RCC 7860 (cell line): ENCODE results near the gene IMMP2L.
A peak's percentile ranks its signal among the peaks of the same experiment; 100 is the strongest.

ENCODE experiments used
- DNase-seq: peaks from one replicate; pipeline ENCODE4 v3.0.0-alpha.2; 2015; ENCODE audit warnings: low spot score
- FAIRE-seq: peaks from 2 replicates; lab custom pipeline; 2012; peaks lifted over from hg19 to GRCh38; lab: Jason Lieb, UNC

The IMMP2L gene

DNA sequence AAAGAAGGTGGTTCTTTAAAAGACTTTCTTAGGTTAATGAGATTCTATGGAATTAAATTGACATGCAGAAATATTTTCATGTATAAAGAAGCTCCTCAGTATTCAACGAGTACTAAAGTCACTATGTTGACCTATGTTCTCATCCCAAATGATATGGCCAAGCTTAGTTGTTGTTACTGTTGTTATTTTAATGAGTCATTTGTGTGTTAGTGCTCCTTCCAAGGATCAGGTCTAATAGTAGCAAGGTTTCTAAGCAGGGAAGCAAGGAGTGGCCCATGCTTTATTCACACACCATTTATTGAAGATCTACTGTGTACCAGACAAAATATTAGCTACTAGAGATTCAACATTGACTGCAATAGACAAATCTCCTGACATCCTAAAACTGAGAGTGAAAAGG is 429.5 kb downstream of the IMMP2L start:
- no peak for FAIRE-seq
- DNase-seq = no peak

DNA sequence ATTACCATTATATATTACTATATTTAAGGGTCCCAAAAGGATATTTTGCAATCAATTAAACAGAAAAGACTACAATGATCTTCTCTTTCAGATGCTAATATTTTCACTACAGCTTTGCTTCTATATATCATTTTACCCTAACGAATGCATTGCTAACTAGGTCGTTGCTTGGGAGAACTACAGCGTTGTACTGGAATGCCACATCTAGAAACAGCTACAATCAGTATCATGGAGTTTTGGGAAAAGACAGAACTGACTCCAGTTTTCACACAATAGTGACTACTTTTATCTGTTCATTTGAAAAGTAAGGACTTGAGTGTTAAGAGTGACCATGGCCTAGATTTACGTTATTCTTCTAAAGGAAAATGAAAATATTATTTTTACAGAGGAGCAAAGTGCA is 432.9 kb downstream of the IMMP2L start:
- DNase-seq (no peak), FAIRE-seq (no peak)

DNA sequence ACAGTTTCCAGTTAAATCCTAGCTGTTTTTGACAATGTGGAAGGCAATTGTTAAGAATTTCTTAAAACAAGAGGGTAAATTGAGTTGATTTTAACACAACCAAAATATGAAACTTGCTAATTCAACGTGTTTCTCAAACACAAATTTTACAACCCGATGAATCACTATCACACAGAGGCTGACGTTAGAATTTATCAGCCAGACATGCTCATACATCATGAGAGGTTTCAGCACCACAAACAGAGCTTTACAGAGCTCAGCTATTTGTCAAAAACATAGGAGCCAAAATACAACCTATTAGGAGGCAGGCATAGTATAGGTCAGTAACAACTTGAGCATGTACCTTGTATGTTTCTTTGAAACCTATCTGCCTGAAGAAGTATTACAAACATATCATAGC is 435.3 kb downstream of the IMMP2L start:
- no peak for DNase-seq

DNA sequence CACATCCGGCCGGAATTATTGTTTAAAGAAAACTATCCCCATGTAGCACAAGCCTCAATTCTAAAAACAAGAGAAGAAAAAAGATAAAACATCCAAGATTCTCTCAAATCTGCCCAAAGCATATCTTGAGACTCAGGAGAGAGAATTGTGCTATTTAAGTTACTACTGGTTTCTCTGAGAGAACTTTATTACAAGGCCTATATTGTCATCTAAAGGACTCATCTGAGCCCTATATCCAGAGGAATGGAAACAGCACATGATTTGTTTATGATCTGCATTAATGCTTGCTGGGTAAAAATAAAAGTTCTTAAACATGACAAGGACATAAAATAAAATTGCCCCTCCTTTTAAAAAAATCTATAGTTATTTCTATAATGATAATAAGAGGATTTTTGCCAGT is 446.3 kb downstream of the IMMP2L start:
- DNase-seq = no peak
- FAIRE-seq = no peak

More for the DNA sequence above, 435.3 kb downstream of the IMMP2L start:
- FAIRE-seq = no peak

DNA sequence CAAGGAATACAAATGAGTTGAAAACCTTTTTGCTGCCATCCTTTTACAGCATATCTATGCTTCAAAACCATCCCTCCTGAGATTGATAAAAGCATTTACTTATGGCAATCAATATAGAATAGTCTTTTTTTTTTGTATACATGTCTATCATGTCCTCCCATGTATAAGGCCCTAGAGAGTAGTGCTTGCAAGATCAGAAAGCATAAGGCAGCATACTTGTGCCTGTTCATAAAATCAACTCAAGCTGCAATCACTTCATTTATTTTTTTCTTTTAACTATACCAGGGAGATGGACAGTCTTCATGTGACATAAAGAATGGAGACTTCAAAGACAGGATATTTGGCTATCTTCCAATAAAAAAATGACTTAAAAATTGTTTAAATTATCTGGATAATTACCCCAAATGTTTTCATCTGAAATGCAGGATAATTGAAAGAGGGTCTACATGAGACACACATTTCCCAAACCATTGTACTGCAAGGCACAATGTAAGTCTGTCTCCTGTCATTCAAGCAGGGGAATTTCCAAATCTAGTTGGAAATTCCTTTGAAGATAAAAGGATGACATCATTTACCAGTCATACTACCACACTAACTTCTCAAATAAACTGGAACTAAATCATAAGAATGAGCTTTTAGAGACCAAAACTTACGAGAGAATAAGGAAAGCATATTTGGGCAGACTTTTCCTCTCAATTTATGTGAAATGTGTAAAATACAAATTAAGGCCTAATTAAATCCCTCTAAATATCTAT is 448.9 kb downstream of the IMMP2L start:
- FAIRE-seq (peak; percentile 91), DNase-seq (peak; percentile 77)

DNA sequence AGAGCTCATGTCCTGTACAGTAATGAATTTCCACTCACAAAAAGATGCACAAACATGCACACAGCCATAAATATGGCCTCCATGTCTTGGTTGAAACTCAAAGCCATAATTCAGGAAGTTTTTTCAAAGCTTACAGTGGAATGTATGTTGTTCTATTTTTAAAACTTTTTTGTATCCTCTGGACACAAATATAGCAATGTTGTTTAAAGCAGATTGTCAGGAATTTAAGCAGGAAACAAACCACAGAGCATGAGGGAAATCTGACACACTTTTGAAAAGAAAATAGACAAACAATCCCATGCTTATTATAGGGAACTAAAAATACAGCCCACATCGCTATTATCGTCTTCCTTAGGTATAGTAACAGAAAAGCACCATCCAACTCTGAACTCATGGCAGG is 449.9 kb downstream of the IMMP2L start:
- FAIRE-seq (no peak), DNase-seq (no peak)

DNA sequence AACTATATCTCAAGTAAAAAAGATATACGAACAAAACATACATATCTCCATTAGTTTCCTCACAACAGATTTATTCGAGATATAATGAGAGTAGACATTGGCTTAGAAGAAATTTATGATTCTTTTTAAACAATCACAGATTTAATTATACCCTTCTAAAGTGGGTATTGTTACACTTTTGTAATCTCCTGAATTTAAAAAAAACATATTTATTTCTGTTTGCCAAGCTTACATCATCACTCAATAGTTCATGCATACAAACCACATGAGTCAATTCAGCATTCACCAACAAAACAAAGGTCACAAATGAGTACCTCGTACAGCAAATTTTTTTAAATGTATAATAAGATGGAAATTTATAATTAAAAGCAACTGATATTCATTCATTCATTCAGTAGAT is 453.8 kb downstream of the IMMP2L start:
- FAIRE-seq (peak; percentile 54), DNase-seq (no peak)

DNA sequence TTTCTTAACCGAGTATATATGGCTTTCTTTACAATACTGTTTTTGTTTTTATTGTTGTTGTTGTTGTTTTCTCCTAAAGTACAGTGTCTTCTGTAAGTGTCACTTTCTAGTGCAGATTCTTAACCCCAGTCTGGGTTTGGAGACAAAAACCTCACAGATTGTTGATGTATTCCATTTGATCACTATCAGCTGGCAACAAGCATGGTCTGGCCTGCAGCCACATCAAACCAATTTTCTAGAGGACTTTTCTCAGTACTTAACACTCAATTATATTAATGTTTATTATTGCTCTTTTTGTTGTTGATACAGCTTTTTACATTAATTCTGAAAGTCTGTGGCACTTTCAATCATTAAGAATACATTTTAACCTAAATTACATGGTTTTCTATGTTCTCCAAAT is 454.3 kb downstream of the IMMP2L start:
- no peak for DNase-seq
- FAIRE-seq = no peak

DNA sequence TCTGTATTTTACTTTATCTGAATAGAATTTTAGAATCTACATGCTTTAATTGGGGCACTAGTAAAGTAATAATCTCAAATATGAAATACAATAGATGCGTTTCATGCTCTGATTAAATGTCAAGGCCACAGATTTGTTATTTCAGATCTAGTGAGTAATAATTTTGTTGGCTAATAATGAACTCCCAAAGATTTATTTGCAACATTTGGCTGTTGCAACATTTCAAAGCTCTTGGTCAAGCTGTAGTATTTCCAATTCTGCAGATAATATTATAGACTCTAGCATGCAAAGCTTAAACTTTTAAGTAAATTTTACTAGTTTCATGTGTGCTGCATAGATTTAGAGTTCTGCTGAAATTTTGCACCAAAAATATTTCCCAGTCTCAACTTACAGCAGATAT is 454.7 kb downstream of the IMMP2L start:
- no peak for FAIRE-seq

DNA sequence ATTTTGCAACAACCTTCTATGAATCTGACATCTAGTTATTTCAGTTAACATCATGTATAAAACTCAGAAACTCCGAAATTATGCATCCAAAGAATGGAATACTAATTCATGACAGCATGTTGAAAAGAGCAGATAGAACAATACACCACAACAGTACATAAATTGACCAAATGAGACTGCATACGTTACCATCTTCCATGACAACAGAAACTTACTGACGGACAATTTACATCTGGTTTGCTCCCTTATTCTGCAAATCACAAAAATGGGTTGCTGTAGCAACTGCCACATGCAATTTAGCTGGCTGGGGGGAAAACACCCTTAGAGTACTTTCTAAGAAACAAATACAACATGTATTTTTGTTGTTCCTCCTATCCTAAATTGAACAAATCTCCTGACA is 457.0 kb downstream of the IMMP2L start:
- DNase-seq (no peak), FAIRE-seq (no peak)

More for the DNA sequence above, 454.7 kb downstream of the IMMP2L start:
- no peak for DNase-seq

DNA sequence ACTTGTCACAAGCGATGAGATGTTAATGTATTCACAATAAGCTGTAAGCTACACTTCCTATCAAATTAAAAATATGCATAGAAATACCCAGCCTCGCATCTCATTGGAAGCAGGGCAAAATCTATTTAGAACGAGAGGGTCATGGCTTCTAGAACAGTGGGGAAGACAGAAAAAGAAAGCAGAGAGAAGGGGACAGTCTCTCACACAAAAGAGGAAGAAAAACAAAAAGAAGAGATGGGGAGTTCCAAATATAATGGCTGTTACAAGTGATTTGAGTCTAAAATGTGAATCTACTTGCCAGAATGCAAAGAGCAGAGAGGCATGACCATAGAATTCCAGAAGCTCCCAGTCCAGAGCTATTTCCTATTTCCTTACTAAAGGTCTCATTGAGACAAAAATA is 457.6 kb downstream of the IMMP2L start:
- FAIRE-seq = no peak
- no peak for DNase-seq

DNA sequence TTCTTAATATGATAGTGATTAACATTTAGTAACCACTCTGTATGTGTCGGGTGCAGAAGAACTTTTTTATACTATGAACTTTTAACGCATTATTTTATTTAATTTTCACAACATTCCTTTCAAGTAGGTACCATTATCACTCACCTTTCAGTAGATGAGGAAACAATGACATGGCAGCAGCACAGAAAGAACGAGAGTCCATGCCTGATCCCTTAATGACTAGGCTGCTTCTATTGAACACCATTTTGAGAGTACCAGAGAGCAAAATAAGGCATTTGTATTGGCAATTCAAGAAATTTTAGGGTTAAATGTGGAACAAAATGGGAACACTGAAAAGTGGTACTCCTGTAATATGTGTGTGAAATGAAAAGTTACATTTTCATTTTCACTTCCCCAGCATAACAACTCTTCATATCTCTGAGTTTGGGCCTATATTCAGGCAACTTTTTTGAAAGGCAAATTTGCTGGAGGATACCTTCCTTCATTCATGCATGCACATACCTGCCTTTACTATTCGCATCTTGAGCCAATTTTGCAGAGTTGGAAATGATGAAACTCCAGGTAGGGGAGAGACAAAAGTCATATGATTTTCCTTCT is 458.5 kb downstream of the IMMP2L start:
- DNase-seq = no peak
- no peak for FAIRE-seq

DNA sequence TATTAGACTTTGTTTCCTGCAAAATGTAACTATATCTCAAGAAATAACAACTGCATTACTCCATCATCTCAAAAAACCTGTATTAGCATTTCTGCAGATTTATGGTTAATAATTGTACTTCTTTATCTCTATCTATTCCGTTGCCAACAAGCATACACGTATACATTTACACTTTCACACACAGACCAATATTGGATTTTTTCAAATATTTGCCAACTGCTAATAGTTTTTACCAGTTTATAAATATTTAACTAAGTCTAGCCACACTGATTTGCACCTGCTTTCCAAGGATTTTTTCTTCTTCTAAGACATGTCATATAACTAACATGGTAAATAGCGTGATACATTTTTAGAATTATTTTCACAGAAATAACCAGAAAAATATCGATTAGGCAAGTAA is 459.2 kb downstream of the IMMP2L start:
- no peak for DNase-seq
- no peak for FAIRE-seq

DNA sequence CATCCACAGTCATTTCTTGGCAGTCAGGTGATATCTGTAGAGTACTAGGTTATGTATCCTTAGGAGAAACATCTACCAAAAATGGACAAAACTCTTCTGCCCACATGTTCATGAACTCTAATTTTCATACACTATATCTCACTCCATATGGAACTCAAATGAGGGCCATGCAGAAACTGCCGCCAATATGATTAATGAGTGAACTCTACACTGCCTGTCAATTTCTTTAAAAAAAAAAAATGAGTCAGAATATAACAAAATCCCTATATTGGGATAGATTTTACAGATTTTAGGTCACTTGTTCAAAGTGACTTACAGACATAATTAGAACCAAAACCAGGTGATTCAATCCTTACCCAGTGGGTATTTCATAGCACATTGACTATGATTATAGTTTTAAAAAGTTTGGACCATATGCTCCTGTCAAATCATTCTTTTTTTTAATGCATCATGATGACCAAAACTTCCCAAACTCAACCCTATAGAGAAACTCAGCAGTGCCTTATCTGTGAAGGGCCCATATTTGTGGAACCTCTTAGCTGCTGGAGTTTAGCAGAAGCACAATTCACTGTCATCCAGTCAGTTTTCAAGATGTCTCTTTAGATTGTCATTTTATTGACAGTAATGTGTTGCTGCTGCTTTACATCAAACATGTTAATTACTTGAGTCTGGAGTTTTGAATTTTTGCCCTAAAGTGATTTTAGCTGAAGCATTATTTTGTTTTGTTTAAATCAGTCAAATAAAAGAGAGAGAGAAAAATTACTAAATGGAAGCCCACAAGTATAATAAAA is 460.2 kb downstream of the IMMP2L start:
- DNase-seq = no peak
- FAIRE-seq = no peak

DNA sequence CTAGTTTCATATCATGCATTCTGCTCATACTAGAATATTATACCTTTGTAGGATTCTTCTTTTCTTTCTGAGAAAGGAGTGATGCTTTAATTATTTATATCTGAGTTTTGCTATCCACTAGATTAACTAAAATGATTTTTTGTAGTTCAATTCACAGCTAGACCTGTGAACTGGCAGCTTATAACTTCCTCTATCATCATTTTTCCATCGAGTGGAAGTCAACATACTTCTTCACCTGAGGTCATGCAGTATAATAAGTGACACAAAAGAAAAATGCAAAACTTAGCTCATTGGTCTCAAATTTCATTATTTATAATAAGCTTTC is 463.4 kb downstream of the IMMP2L start:
- DNase-seq = no peak
- no peak for FAIRE-seq

DNA sequence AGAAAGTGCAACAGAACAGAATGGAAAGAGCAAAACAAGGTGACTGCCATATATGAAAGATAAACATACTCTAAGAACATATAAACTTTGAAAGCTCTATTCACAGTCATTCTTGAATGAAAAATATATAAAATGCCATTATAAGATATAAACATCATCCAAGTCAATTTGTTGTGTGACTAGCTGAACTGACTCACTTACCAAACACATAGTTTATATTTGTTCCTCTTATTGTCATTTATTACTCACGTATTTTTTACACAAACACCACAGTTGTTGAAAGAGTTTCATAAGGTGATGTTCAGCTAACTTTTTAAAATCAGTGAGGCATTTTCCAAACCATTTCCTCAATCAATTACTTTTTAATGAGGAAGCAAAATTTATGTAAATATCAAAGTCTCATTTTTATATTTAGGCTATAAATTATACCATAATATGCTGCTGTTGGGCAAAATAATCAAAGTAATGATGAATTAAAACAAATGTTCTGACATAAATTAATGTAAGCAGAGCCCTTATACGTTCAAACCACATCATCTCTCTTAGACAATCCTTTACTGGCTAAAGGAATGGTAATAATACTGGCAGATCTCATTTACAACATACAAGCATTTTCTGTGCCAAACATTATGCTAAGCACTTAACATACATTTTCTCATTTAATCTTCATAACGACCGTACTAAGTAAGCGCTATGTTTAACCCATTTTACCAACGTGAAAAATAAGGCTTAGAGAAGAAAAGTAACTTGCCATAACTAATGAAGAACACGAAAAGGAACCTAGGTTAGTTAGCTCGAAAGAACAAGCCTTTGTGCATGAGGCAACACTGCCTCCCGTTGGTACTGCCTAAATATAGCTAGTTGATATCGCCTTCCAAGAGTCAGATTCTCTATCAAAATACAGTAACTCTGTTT is 464.0 kb downstream of the IMMP2L start:
- no peak for FAIRE-seq
- DNase-seq = no peak

DNA sequence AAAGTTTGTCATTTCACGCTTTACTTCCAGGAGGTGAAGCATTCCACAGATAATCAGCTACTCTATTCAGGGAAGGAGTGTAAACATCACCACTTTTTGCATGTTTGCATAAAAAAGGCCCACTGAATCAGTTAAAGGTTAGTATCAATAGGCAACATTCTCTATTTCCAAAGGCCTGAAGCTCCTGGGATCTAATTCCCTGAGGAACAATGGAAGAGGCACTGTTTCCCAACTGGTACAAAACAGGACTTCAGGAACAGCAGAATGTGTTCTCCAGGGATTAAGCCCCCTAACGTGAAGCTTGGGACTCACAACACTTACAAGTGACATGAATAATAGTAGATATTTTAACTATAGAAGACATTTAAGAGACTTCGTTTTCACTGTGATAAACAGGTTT is 465.3 kb downstream of the IMMP2L start:
- no peak for FAIRE-seq
- no peak for DNase-seq

DNA sequence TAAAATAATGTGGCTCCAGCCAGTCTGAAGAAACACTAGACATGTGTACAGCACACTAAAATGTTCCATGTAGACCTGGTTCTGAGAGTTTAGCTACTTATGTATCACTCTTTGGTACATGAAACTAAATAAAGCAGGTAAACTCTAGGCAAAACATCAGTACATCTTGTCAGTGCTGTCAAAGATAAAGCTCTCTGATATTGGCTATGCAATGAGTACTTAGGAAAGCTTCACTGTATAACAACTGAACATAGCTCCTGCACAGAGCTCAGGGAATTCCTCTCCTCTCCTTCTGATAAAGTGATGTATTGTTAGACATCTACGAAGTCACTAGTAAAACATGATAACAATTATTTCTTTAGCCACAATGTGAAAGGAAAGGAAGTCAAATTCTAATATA is 467.9 kb downstream of the IMMP2L start:
- no peak for DNase-seq
- FAIRE-seq = no peak

DNA sequence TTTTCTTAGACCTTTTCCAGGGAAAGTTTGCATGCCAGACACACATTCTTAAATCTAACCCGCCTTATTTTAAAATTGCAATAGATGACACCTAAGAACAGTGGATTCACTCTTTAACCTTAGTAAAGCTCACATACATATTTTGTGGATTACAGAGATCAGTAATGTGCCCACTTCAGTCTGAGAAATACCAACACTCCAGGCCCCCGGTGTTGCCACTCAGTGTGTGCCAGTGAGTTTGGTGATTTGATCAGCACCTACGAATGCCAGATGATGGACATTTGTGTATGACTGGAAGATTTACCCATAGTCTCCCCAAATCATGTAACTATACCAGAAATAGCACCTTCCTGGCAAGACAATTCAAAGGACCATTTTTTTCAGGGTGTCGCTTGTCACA is 468.8 kb downstream of the IMMP2L start:
- DNase-seq = no peak
- FAIRE-seq = no peak

DNA sequence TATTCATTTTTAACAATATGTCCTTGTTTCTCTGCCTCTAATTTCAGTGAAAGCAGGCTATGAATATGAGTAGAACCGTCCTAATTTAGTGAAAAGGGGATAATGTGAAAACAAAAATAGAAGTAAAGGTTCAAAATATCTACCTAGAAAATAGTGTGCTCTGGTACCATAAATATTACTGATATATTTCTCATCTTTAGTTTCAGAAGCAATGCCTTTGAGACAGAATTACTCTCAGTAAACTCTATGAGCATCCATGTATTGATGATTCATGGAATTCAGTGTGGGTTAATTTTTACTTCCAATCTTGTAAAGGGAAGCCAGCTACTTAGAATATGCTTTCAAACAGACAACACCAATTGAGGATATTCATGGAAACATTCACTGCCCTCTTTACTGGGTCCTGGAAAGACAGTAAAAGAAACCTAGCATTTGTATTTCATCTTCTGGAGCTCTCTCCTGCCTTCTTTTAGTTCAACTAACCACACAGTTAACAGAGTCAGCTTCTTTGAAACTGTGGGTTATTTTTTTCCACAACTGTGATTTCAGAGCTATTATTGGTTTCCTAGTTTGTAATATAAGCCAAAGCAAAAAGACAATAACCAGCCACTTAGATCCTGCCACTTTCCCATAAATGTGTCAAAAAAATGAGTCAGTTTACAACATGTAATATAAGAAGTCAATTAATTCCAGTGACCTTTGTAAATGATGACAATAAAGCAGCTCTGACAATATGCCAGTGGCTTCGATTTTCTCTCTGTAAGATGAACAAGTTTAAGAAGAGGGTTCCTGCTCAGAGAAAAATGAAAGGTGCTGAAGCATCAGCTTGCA is 469.7 kb downstream of the IMMP2L start:
- FAIRE-seq = no peak
- no peak for DNase-seq
